ENCODE results near the gene TSPOAP1.

The TSPOAP1 gene

DNA sequence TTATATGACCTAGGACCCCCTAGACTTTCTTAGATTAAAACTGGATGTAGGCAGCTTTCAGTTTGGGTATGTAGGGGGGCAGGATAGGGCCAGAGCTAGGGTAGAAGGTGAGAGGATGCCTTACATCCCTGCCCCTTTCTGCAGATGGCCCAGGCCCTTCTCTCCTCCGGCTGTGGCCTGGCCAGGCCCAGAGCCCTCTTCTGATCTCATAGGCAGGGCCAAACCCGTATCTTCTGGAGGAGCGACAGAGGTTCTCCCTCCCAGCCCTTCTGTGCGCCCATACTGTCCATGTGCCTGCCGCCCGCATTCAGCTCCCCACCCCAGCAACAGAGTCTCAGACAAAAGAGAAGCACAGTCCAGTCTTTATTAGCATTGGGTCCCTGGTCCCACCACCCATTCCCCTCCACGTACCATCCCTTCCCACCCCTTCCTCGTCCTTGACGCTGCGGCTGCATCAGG lies 2.0 kb upstream of the TSPOAP1 start:
- TF ChIP-seq ZFX (IDR thresholded peaks at IDR 0.05) = no peak
- TF ChIP-seq, protein P1, sequence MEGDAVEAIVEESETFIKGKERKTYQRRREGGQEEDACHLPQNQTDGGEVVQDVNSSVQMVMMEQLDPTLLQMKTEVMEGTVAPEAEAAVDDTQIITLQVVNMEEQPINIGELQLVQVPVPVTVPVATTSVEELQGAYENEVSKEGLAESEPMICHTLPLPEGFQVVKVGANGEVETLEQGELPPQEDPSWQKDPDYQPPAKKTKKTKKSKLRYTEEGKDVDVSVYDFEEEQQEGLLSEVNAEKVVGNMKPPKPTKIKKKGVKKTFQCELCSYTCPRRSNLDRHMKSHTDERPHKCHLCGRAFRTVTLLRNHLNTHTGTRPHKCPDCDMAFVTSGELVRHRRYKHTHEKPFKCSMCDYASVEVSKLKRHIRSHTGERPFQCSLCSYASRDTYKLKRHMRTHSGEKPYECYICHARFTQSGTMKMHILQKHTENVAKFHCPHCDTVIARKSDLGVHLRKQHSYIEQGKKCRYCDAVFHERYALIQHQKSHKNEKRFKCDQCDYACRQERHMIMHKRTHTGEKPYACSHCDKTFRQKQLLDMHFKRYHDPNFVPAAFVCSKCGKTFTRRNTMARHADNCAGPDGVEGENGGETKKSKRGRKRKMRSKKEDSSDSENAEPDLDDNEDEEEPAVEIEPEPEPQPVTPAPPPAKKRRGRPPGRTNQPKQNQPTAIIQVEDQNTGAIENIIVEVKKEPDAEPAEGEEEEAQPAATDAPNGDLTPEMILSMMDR (conservative IDR thresholded peaks at IDR 0.05) = no peak
- H3K27ac ChIP-seq = no peak overlapping the region

DNA sequence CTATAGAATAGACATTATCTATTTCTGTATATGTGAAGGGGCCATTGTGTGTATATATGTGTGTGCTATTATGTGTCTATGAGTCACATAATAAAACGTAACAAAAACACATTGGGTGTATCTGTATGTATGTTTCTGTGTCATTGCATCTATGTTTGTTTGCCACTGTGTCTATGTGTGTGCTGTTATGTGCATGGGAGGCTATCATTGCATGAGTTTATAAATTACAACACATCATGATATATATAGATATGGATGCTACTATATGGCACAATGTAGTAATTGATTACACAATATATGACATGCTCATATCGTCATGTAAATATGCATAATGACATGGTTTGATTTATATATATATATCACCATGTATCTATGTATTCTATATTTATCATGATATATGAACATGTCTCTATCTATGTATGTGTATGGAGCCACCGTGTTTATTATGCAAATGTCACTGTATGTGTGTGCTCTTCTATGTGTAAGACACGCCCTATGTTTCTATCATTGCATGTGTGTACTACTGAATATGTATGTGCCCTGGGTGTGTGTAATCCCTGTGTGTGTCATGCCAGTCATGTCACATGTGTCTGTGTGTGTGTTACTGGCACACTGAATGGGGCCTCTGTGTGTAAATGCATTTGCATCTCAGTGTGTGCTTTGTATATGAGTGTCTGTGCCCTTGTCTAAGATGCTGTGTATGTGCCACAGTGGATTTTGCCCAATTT lies 1.4 kb upstream of the TSPOAP1 start:
- TF ChIP-seq, protein P1 (conservative IDR thresholded peaks at IDR 0.05) = no peak
- TF ChIP-seq ZFX (IDR thresholded peaks at IDR 0.05) = no peak
- H3K27ac ChIP-seq = no peak overlapping the region

DNA sequence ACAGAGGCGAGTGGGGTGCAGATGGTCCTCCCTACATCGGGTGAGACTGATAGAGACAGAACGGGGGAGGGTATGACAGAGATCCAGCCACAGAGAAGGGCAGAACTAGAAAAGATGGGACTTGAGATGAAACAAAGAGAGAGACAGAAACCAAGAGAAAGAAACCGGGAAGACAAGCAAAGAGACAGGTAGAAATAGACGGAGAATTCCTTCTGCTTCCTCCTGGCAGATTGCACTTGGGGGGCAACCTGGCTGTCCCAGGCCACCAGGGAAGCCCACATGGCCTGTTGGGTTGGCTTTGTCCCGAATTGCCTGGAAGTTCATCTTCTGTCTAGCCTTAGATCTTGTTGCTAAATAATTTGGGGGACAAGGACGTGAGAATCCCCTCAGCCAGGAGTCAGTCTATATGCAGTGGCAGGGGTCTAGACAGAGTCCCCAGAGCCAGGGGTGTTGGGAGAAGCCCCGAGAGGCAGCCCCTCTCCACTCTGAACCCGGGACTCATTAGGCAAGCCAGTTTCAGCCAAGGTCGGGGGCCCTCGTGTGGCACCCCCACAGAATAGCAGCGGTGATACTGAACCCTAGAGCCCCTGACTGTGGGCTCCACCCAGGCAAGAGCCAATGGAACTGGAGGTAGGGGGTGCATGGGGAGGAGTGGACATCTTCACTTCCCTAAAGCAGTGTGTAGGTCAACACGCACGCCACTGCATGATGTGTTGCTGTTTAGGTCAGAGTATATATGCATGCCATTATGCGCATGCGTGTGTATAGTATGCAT lies 627 bp upstream of the TSPOAP1 start:
- no peak overlapping the region for H3K27ac ChIP-seq
- TF ChIP-seq ZFX (IDR thresholded peaks at IDR 0.05) = no peak
- TF ChIP-seq, protein P1 (conservative IDR thresholded peaks at IDR 0.05) = no peak

DNA sequence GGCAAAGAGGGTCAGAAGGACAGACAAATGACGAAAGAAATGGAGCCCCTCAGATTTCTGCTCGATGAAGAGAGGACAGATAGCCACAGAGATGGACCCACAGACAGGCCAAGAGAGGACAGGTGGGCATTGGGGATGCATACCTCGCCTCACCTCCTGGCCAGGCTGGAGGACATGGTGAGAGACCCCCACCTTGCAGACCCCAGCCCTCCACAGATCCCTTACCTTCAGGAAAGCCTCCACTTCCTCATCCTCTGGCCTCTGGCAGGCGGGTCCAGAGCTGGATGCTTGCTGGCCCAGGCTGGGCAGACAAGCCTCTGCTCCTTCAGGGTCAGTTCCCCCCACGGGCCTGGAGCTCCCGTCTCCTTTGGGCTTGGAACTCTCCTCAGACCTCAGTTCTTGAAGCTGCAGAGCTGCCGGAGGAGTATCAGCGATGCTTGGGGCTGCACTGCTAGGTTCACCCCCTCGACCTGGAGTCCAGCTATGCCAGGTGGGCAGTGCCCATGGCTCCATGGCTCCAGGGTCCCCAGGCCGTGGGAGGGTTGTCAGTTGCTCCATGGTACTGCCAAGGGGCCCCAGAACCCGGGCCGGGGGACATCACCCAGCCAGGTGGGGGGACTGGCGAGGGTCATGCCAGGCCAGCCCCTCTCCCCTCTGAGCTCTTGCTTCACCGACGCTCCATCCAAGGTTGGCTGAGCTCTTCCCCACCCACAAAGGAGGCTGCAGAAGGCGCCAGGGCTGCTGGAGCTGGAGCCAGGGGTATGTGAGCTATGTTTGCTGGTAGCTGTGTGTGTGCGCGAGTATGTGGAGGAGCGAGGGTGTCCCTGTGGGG lies 1.0 kb downstream of the TSPOAP1 start:
- TF ChIP-seq, protein P1 (conservative IDR thresholded peaks at IDR 0.05) = no peak
- TF ChIP-seq ZFX (IDR thresholded peaks at IDR 0.05) = no peak
- no peak overlapping the region for H3K27ac ChIP-seq

DNA sequence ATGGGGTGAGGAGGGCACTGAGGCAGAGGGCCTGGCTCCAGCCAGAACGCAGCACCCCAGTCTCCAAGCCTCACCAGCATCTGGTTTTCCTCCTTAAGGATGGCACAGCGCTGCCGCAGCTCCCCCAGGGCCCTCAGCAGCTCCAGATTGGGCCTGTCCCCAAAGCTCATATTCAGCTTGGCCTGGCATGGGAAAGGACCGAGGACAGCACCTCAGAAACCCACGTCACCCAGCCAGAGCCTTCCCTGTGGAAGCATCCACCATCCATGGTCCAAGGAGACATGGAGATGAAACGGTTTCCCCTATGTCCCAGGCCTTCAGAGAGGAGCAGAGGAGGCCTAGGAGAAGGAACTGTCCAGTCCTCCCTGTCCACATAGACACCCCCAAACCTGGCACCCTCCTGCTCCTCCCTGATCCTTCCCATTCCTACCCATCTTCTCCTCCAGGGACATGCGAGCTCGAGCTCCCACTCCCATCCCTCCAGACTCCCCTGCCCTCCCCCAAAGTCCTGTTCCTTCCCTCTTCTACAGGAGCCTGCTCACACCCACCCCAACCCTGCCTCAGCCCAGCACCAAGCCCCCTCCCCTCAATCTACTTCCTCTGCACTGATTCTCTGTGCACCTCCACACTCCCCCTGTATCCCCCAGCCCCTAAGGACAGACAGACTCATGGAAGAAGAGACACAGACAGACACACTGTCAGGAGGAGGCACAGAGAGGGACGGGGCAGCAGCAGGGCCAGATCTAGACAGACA lies 1.8 kb downstream of the TSPOAP1 start:
- no peak for TF ChIP-seq ZFX (IDR thresholded peaks at IDR 0.05)
- TF ChIP-seq, protein P1 (conservative IDR thresholded peaks at IDR 0.05) = no peak

DNA sequence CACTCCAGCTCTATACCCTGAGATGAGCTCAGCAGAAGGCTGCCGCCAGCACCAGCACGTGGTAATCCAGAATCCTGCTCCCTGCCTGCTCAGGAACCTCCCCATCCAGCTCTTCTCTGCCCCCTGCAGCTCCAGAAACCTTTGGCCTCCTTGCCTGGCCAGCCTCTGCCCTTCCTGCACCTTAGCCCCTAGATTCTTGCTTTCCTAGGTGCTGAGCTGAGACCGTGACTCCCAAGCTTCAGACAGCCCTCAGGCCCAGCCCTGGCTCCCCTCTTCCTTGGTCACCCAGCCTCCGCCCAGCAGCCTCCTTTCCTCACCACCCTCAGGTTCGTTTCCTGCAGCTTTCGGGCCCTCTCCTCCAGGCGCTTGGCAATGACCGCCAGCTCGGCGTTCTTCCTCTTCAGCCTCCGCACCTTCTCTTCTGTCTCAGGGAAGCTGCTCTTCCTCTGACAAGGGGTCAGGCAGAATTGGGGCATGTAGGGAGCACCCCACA lies 2.6 kb downstream of the TSPOAP1 start:
- H3K27ac ChIP-seq = no peak overlapping the region
- TF ChIP-seq ZFX (IDR thresholded peaks at IDR 0.05) = no peak
- TF ChIP-seq, protein P1 (conservative IDR thresholded peaks at IDR 0.05) = no peak

More for the DNA sequence above, 1.8 kb downstream of the TSPOAP1 start:
- H3K27ac ChIP-seq = no peak overlapping the region
